ENCODE data around the gene DSTN.
"Not testable (repeated sequence)": the region's sequence is repeated elsewhere in the genome, so short reads cannot be mapped to it uniquely, and the experiment has no call there.

Gene DSTN

GRCh38 chr20:17653835-17654648 is 84.2 kb downstream of the DSTN start:
- no peak for DNase-seq

GRCh38 chr20:17654649-17655285 is 84.9 kb downstream of the DSTN start:
- DNase-seq, result no peak

GRCh38 chr20:17655286-17655651 is 85.4 kb downstream of the DSTN start:
- no peak for DNase-seq

- no peak for DNase-seq
These were observed 86.1 kb downstream of the DSTN start for GRCh38 chr20:17655865-17656479.

- DNase-seq, result no peak
These were observed 87.4 kb downstream of the DSTN start for GRCh38 chr20:17657079-17657825.

- DNase-seq, result no peak
These were observed 88.2 kb downstream of the DSTN start for GRCh38 chr20:17657898-17658647.

- no peak for DNase-seq
These were observed 88.7 kb downstream of the DSTN start for GRCh38 chr20:17658648-17658993.

- not testable (repeated sequence) for DNase-seq
These were observed 89.5 kb downstream of the DSTN start for GRCh38 chr20:17659344-17659743.

Measured in activated CD8-positive, alpha-beta memory T cell treated with anti-CD3 and anti-CD28 coated beads for 24 hours (primary cell).